Peyer's patch (tissue), 4 donors: ENCODE results near the gene FAHD2B.
"Not testable (repeated sequence)": the region's sequence is repeated elsewhere in the genome, so short reads cannot be mapped to it uniquely, and the experiment has no call there.

Experiments
- CTCF ChIP-seq, 6 experiments: fragments of 450-650 bp in 4 of 6; fragments of 200-600 bp in 2 of 6; sonication (generic) in 1 of 6; IDR thresholded peaks; one replicate each; pipeline ENCODE4 v1.5.1; 2017 to 2019; ENCODE audit warnings: antibody characterized with exemption in 6 of 6, mild to moderate bottlenecking in 3 of 6, moderate library complexity in 1 of 6
- POLR2A ChIP-seq, 2 donors: fragments of 450-650 bp; IDR thresholded peaks; one replicate each; pipeline ENCODE4 v1.5.1; 2017; ENCODE audit warnings: antibody characterized with exemption in 2 of 2, mild to moderate bottlenecking in 2 of 2, moderate library complexity in 2 of 2

DNA sequence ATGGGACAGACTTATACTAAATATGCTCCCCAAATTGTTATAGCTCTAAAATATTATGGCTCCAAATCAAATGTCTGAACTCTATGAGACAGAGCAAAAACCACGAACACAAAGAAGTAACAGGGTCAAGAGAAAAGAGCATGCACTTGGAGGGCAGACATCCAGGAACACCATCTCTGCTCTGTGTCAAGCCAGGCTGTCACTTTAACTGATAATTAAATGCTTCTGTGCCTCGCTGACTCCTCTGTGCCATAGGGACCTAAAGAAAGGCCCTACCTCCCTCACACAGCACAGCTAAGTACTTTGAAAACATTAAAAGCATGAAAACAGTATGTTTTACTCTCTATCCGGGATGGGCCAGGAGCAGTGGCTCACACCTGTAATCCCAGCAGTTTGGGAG is 23.8 kb downstream of the FAHD2B start:
- TF ChIP-seq CTCF, POLR2A (IDR thresholded peaks at IDR 0.05): not testable (repeated sequence)
